ENCODE data around the gene IL17D. TPM values are rescaled to one million over a fixed set of nuclear protein-coding genes. Genes with fewer than 3 reads are reported as not detected.
A peak's percentile ranks its signal among the peaks of the same experiment; 100 is the strongest.

Gene IL17D
- total RNA-seq, 1 experiment from 2014 or later: 0.59 TPM

DNA sequence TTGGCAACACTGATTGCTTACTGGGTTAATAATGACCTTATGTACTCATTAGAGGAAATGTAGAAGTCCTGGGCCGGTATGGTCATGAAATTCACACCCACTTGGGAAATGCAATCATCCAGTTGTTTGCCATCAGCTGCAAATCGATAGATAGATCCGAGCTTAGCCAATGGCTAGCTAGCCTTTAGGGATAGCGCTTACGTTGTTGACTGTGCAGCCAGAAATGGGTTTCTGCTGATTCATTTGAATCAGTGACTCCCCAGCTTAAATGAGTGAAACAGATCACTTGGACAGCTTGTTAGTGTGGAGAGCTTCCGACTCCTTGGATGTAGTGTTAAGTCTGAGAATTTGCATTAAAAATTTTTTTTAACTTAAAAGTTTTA lies 11.8 kb downstream of the IL17D start:
- no peak for ATAC-seq
- DNase-seq (ENCODE audit: low spot score): no peak
- peaks cover 16% of the 10 kb centered on the region for H3K27me3 Mint-ChIP-seq (ENCODE audit: low read depth)
- ChIA-PET CTCF (interaction anchor here (0.6 to 2.7 kb wide), 3 partner anchors 11 to 223 kb away, joined by 3 to 16 read pairs (median 4); partner anchors contain the start of gene IL17D), POLR2A (no interaction called here)
- H3K4me3 Mint-ChIP-seq: no peak overlapping the region
- TF ChIP-seq FOXP1 (CRISPR knock-in tag; IDR thresholded peaks at IDR 0.05; ENCODE audit: borderline replicate concordance): no peak
- TF ChIP-seq, protein P1, sequence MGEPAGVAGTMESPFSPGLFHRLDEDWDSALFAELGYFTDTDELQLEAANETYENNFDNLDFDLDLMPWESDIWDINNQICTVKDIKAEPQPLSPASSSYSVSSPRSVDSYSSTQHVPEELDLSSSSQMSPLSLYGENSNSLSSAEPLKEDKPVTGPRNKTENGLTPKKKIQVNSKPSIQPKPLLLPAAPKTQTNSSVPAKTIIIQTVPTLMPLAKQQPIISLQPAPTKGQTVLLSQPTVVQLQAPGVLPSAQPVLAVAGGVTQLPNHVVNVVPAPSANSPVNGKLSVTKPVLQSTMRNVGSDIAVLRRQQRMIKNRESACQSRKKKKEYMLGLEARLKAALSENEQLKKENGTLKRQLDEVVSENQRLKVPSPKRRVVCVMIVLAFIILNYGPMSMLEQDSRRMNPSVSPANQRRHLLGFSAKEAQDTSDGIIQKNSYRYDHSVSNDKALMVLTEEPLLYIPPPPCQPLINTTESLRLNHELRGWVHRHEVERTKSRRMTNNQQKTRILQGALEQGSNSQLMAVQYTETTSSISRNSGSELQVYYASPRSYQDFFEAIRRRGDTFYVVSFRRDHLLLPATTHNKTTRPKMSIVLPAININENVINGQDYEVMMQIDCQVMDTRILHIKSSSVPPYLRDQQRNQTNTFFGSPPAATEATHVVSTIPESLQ (CRISPR knock-in tag; IDR thresholded peaks at IDR 0.05): no peak
- TF ChIP-seq ZNF416 (CRISPR knock-in tag; IDR thresholded peaks at IDR 0.05): no peak
- no peak for TF ChIP-seq ZNF423 (CRISPR knock-in tag; IDR thresholded peaks at IDR 0.05)
- no peak for TF ChIP-seq CREB1 (CRISPR knock-in tag; IDR thresholded peaks at IDR 0.05)
- TF ChIP-seq FOXK1 (CRISPR knock-in tag; IDR thresholded peaks at IDR 0.05): no peak
- TF ChIP-seq, protein P2, sequence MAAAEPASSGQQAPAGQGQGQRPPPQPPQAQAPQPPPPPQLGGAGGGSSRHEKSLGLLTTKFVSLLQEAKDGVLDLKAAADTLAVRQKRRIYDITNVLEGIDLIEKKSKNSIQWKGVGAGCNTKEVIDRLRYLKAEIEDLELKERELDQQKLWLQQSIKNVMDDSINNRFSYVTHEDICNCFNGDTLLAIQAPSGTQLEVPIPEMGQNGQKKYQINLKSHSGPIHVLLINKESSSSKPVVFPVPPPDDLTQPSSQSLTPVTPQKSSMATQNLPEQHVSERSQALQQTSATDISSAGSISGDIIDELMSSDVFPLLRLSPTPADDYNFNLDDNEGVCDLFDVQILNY (CRISPR knock-in tag; IDR thresholded peaks at IDR 0.05): no peak
- no peak for TF ChIP-seq CREM (CRISPR knock-in tag; IDR thresholded peaks at IDR 0.05)
- no peak for TF ChIP-seq SP1 (CRISPR knock-in tag; conservative IDR thresholded peaks at IDR 0.05)
- no peak for TF ChIP-seq HMGA2 (CRISPR knock-in tag; IDR thresholded peaks at IDR 0.05)
- TF ChIP-seq ZNF263 (CRISPR knock-in tag; IDR thresholded peaks at IDR 0.05; ENCODE audit: low read depth): no peak
- no peak for TF ChIP-seq JUN (CRISPR knock-in tag; IDR thresholded peaks at IDR 0.05)
- TF ChIP-seq PRRX2 (CRISPR knock-in tag; IDR thresholded peaks at IDR 0.05): no peak
- no peak for TF ChIP-seq TCF7 (CRISPR knock-in tag; IDR thresholded peaks at IDR 0.05; ENCODE audit: low read depth)
- TF ChIP-seq ZNF671 (CRISPR knock-in tag; IDR thresholded peaks at IDR 0.05): no peak
- no peak for TF ChIP-seq NFE2L1 (CRISPR knock-in tag; IDR thresholded peaks at IDR 0.05)
- H3K27ac Mint-ChIP-seq: no peak overlapping the region
- H3K4me1 Mint-ChIP-seq: peaks cover 31% of the 10 kb centered on the region
- no peaks in the 10 kb centered on the region for H3K9me3 Mint-ChIP-seq
- no peaks in the 10 kb centered on the region for H3K36me3 Mint-ChIP-seq

DNA sequence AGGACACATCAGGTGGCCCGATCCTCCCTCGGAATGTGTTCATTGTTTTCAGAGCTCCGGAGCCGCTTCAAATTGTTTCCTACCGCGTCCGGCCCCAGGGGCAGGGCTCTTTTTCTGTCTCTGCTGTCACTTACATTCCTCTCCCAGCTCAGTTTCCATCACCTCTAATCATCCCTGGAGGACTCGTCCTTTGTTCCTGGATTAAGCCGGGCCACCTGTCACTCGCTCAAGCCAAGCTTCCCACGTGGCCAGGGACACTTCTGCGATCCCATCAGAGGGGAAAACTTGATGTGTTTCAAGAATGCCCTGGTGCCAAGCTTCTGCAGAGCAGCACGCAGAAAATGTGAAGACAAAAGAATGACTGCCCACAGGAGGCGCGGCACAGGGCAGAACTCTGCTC lies 13.5 kb downstream of the IL17D start:
- Mint-ChIP-seq H3K4me1 (peaks cover 26% of the 10 kb centered on the region), H3K27me3 (ENCODE audit: low read depth) (peaks cover 16% of the 10 kb centered on the region), H3K27ac (peak overlapping the region; percentile 4; the same call in 1 of the 2 replicates), H3K9me3 (no peaks in the 10 kb centered on the region), H3K4me3 (no peak overlapping the region), H3K36me3 (no peaks in the 10 kb centered on the region)
- no peak for ATAC-seq
- POLR2A ChIA-PET: no interaction called here
- DNase-seq (ENCODE audit: low spot score): no peak
- CTCF ChIA-PET: interaction anchor here (0.5 to 1.9 kb wide), 8 partner anchors 9 to 861 kb away, joined by 3 to 6 read pairs (median 4); no protein-coding TSS in a partner anchor
- no peak for TF ChIP-seq NR2C2 (CRISPR knock-in tag; IDR thresholded peaks at IDR 0.05)
- TF ChIP-seq, protein P3, sequence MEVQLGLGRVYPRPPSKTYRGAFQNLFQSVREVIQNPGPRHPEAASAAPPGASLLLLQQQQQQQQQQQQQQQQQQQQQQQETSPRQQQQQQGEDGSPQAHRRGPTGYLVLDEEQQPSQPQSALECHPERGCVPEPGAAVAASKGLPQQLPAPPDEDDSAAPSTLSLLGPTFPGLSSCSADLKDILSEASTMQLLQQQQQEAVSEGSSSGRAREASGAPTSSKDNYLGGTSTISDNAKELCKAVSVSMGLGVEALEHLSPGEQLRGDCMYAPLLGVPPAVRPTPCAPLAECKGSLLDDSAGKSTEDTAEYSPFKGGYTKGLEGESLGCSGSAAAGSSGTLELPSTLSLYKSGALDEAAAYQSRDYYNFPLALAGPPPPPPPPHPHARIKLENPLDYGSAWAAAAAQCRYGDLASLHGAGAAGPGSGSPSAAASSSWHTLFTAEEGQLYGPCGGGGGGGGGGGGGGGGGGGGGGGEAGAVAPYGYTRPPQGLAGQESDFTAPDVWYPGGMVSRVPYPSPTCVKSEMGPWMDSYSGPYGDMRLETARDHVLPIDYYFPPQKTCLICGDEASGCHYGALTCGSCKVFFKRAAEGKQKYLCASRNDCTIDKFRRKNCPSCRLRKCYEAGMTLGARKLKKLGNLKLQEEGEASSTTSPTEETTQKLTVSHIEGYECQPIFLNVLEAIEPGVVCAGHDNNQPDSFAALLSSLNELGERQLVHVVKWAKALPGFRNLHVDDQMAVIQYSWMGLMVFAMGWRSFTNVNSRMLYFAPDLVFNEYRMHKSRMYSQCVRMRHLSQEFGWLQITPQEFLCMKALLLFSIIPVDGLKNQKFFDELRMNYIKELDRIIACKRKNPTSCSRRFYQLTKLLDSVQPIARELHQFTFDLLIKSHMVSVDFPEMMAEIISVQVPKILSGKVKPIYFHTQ (CRISPR knock-in tag; IDR thresholded peaks at IDR 0.05): no peak
- TF ChIP-seq TP53 (CRISPR knock-in tag; IDR thresholded peaks at IDR 0.05): no peak
- no peak for TF ChIP-seq NFATC4 (CRISPR knock-in tag; IDR thresholded peaks at IDR 0.05)
- TF ChIP-seq ZNF317 (CRISPR knock-in tag; IDR thresholded peaks at IDR 0.05; ENCODE audit: borderline replicate concordance, low read depth): no peak
- no peak for TF ChIP-seq TEAD4 (CRISPR knock-in tag; IDR thresholded peaks at IDR 0.05)
- TF ChIP-seq, protein P4, sequence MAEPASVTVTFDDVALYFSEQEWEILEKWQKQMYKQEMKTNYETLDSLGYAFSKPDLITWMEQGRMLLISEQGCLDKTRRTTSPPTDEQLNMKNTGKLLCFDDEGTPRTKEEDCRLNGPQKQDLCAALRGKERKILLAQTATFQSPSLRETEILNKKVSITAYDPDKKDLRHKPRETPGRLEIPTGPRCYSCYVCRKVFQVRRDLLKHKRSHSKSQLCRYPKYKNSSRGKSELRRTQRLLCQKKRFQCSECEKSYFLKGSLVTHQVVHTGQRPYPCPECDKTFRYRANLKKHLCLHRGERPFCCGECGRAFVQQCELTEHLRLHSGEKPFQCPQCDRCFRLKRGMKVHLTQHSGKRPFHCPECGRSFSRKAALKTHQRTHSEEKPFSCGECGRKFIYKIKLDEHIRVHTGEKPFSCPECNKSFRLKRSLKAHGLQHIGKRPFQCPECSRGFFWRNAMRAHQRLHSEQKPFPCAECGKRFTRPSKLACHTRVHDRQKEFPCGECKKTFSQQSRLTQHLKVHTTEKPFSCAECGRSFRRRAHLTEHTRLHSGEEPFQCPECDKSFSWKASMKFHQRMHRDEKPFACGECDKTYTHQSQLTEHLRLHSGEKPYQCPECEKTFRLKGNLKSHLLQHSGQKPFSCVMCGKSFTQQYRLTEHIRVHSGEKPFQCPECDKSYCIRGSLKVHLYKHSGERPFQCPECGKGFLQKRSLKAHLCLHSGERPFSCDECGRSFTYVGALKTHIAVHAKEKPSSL (CRISPR knock-in tag; conservative IDR thresholded peaks at IDR 0.05): no peak
- no peak for TF ChIP-seq HMGA2 (CRISPR knock-in tag; IDR thresholded peaks at IDR 0.05)
- TF ChIP-seq ZNF121 (CRISPR knock-in tag; IDR thresholded peaks at IDR 0.05): no peak
- TF ChIP-seq MXD4 (CRISPR knock-in tag; IDR thresholded peaks at IDR 0.05; ENCODE audit: borderline replicate concordance): no peak
- TF ChIP-seq EMX1 (CRISPR knock-in tag; IDR thresholded peaks at IDR 0.05): no peak
- TF ChIP-seq, protein P5, sequence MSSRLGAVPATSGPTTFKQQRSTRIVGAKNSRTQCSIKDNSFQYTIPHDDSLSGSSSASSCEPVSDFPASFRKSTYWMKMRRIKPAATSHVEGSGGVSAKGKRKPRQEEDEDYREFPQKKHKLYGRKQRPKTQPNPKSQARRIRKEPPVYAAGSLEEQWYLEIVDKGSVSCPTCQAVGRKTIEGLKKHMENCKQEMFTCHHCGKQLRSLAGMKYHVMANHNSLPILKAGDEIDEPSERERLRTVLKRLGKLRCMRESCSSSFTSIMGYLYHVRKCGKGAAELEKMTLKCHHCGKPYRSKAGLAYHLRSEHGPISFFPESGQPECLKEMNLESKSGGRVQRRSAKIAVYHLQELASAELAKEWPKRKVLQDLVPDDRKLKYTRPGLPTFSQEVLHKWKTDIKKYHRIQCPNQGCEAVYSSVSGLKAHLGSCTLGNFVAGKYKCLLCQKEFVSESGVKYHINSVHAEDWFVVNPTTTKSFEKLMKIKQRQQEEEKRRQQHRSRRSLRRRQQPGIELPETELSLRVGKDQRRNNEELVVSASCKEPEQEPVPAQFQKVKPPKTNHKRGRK (CRISPR knock-in tag; IDR thresholded peaks at IDR 0.05; ENCODE audit: borderline replicate concordance): no peak
- no peak for TF ChIP-seq ZNF138 (CRISPR knock-in tag; conservative IDR thresholded peaks at IDR 0.05)
- TF ChIP-seq, protein P6, sequence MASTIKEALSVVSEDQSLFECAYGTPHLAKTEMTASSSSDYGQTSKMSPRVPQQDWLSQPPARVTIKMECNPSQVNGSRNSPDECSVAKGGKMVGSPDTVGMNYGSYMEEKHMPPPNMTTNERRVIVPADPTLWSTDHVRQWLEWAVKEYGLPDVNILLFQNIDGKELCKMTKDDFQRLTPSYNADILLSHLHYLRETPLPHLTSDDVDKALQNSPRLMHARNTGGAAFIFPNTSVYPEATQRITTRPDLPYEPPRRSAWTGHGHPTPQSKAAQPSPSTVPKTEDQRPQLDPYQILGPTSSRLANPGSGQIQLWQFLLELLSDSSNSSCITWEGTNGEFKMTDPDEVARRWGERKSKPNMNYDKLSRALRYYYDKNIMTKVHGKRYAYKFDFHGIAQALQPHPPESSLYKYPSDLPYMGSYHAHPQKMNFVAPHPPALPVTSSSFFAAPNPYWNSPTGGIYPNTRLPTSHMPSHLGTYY (CRISPR knock-in tag; IDR thresholded peaks at IDR 0.05): no peak
